Activated T-cell treated with anti-CD3 and anti-CD28 coated beads, Interleukin-2, amount 50 U/mL, for 24 hours (primary cell): ENCODE data around the gene SCAF1.

Experiments
- DNase-seq: peaks from one replicate; pipeline ENCODE4 v3.0.0-alpha.2; 2020
- H3K27ac Mint-ChIP-seq: 2 replicates; pipeline ENCODE4 v1.8.0; 2020; ENCODE audit warnings: mild to moderate bottlenecking, mixed read lengths
- H3K27me3 Mint-ChIP-seq: 2 replicates; pipeline ENCODE4 v1.8.0; 2020; ENCODE audit warnings: mixed read lengths
- H3K36me3 Mint-ChIP-seq: 2 replicates; pipeline ENCODE4 v1.8.0; 2020; ENCODE audit warnings: low read depth, mixed read lengths
- H3K4me1 Mint-ChIP-seq: 2 replicates; pipeline ENCODE4 v1.8.0; 2020; ENCODE audit warnings: low read depth, mixed read lengths
- H3K4me3 Mint-ChIP-seq: 2 replicates; pipeline ENCODE4 v1.8.0; 2020; ENCODE audit warnings: mild to moderate bottlenecking, moderate library complexity, mixed read lengths
- H3K9me3 Mint-ChIP-seq: 2 replicates; pipeline ENCODE4 v1.8.0; 2020; ENCODE audit warnings: mixed read lengths

The SCAF1 gene

DNA sequence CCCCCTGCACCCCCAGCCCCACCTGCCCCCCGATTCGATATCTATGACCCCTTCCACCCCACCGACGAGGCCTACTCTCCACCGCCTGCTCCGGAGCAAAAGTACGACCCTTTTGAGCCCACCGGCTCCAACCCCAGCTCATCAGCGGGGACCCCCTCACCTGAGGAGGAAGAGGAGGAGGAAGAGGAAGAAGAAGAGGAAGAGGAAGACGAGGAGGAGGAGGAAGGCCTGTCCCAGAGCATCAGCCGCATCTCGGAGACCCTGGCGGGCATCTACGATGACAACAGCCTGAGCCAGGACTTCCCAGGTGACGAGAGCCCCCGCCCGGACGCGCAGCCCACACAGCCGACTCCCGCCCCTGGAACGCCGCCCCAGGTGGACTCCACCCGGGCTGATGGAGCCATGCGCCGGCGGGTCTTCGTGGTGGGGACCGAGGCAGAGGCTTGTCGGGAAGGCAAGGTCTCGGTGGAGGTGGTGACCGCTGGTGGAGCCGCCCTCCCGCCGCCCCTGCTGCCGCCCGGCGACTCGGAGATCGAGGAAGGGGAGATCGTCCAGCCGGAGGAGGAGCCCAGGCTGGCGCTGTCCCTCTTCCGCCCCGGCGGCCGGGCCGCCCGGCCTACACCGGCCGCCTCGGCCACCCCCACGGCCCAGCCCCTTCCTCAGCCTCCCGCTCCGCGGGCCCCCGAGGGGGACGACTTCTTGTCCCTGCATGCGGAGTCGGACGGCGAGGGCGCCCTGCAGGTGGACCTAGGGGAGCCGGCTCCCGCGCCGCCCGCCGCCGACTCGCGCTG is 9.2 kb downstream of the SCAF1 start:
- Mint-ChIP-seq H3K36me3 (peaks cover 78% of the 10 kb centered on the region), H3K9me3 (no peaks in the 10 kb centered on the region), H3K4me1 (peaks cover 4% of the 10 kb centered on the region), H3K27ac (no peak overlapping the region), H3K27me3 (no peaks in the 10 kb centered on the region), H3K4me3 (no peak overlapping the region)
- DNase-seq = no peak

GRCh38 chr19:49651820-49652550 is 10.0 kb downstream of the SCAF1 start:
- Mint-ChIP-seq H3K27me3 (no peaks in the 10 kb centered on the region), H3K27ac (no peak overlapping the region), H3K36me3 (peaks cover 78% of the 10 kb centered on the region), H3K9me3 (no peaks in the 10 kb centered on the region), H3K4me1 (peaks cover 2% of the 10 kb centered on the region), H3K4me3 (no peak overlapping the region)
- DNase-seq = no peak

DNA sequence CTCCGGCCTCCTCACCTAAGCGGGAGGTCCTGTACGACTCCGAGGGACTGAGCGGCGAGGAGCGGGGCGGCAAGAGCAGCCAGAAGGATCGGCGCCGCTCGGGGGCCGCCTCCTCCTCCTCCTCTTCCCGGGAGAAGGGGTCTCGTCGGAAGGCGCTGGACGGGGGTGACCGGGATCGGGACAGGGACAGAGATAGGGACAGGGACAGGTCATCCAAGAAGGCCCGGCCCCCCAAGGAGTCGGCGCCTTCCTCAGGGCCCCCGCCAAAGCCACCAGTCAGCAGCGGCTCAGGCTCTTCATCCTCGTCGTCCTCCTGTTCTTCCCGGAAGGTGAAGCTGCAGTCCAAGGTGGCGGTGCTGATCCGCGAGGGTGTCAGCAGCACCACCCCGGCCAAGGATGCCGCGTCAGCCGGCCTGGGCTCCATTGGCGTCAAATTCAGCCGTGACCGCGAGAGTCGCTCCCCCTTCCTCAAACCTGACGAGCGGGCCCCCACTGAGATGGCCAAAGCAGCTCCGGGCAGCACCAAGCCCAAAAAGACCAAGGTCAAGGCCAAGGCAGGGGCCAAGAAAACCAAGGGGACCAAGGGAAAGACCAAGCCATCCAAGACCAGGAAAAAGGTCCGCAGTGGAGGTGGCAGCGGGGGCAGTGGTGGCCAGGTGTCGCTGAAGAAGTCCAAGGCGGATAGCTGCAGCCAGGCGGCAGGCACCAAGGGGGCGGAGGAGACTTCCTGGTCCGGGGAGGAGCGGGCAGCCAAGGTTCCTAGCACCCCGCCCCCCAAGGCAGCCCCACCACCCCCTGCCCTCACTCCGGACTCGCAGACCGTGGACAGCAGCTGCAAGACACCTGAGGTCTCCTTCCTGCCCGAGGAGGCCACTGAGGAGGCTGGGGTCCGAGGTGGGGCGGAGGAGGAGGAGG is 10.8 kb downstream of the SCAF1 start:
- Mint-ChIP-seq H3K27me3 (no peaks in the 10 kb centered on the region), H3K4me1 (peaks cover 2% of the 10 kb centered on the region), H3K4me3 (no peak overlapping the region), H3K36me3 (peaks cover 77% of the 10 kb centered on the region), H3K9me3 (no peaks in the 10 kb centered on the region), H3K27ac (peak overlapping the region; percentile 44)
- no peak for DNase-seq

DNA sequence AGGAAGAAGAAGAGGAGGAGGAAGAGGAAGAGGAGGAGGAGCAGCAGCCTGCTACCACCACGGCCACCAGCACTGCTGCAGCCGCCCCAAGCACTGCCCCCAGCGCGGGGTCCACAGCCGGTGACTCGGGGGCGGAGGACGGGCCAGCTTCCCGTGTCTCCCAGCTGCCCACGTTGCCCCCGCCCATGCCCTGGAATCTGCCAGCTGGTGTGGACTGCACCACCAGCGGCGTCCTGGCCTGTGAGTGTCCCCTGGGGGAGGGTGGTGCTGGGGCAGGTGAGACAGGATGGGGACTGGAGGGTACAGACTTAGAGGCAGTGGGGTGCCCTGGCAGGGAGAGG is 11.4 kb downstream of the SCAF1 start:
- Mint-ChIP-seq H3K9me3 (no peaks in the 10 kb centered on the region), H3K4me1 (peaks cover 2% of the 10 kb centered on the region), H3K27ac (peak overlapping the region; percentile 59), H3K36me3 (peaks cover 79% of the 10 kb centered on the region), H3K27me3 (no peaks in the 10 kb centered on the region), H3K4me3 (no peak overlapping the region)
- DNase-seq = no peak

- Mint-ChIP-seq H3K4me1 (peaks cover 6% of the 10 kb centered on the region), H3K27me3 (no peaks in the 10 kb centered on the region), H3K9me3 (no peaks in the 10 kb centered on the region), H3K36me3 (peaks cover 79% of the 10 kb centered on the region), H3K27ac (no peak overlapping the region), H3K4me3 (no peak overlapping the region)
- no peak for DNase-seq
These were observed 12.6 kb downstream of the SCAF1 start for GRCh38 chr19:49654581-49654980.

- no peak overlapping the region for H3K4me3 Mint-ChIP-seq
- H3K27ac Mint-ChIP-seq = peak overlapping the region; percentile 36
- H3K36me3 Mint-ChIP-seq = peaks cover 79% of the 10 kb centered on the region
- H3K27me3 Mint-ChIP-seq = no peaks in the 10 kb centered on the region
- no peak for DNase-seq
- H3K9me3 Mint-ChIP-seq = no peaks in the 10 kb centered on the region
- peaks cover 8% of the 10 kb centered on the region for H3K4me1 Mint-ChIP-seq
These were observed 13.8 kb downstream of the SCAF1 start for GRCh38 chr19:49655570-49656455.

DNA sequence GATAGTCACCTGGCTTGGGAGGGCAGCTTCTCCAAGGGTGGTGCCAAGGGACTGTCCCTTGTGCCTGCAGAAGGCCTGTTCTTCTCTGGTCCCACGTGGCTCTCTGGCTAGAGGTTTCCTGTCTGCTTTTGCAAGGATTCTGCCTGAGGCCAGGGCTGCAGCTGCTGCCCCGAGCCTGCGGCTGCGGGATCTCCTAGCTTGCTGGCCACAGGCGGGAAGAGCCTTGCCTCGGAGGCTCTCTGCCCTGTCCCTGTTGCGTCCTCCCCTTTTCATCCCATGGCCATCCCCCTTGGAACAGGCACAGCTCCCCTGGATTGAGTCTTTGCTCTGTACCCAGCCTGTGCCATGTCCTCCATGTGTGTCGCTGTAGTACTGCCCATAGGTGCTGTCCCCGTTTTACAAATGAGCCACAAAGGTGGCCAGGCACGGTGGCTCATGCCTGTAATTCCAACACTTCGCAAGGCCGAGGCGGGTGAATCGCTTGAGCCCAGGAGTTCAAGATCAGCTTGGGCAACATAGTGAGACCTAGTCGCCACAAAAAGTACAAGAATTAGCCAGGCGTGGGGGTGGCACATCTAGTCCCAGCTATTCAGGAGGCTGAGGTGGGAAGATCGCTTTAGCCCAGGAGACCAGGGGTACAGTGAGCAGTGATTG is 14.6 kb downstream of the SCAF1 start:
- H3K27ac Mint-ChIP-seq = peak overlapping the region; percentile 36
- DNase-seq = no peak
- H3K36me3 Mint-ChIP-seq = peaks cover 84% of the 10 kb centered on the region
- H3K4me3 Mint-ChIP-seq = no peak overlapping the region
- H3K4me1 Mint-ChIP-seq = peaks cover 8% of the 10 kb centered on the region
- no peaks in the 10 kb centered on the region for H3K27me3 Mint-ChIP-seq
- H3K9me3 Mint-ChIP-seq = no peaks in the 10 kb centered on the region

GRCh38 chr19:49657493-49658138 is 15.6 kb downstream of the SCAF1 start:
- Mint-ChIP-seq H3K36me3 (peaks cover 90% of the 10 kb centered on the region), H3K9me3 (no peaks in the 10 kb centered on the region), H3K4me3 (no peak overlapping the region), H3K27me3 (no peaks in the 10 kb centered on the region), H3K27ac (peak overlapping the region; percentile 30), H3K4me1 (peaks cover 13% of the 10 kb centered on the region)
- no peak for DNase-seq

DNA sequence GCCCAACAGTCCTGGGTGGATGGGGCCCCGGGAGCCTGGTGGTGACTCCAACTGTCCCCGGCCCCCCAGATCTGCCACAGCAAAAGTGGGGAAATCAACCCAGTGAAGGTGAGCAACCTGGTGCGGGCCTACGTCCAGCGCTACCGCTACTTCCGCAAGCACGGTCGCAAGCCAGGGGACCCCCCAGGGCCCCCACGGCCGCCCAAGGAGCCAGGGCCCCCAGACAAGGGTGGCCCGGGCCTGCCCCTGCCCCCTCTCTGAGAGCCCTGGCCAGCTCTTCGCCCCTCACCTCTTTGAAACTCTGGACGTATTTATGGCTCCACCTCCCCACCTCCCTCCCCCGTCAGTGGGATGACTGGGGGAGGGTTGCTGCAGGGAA is 16.1 kb downstream of the SCAF1 start:
- H3K27ac Mint-ChIP-seq = no peak overlapping the region
- DNase-seq = no peak
- H3K4me1 Mint-ChIP-seq = peaks cover 18% of the 10 kb centered on the region
- H3K36me3 Mint-ChIP-seq = peaks cover 91% of the 10 kb centered on the region
- H3K27me3 Mint-ChIP-seq = no peaks in the 10 kb centered on the region
- no peaks in the 10 kb centered on the region for H3K9me3 Mint-ChIP-seq
- no peak overlapping the region for H3K4me3 Mint-ChIP-seq

DNA sequence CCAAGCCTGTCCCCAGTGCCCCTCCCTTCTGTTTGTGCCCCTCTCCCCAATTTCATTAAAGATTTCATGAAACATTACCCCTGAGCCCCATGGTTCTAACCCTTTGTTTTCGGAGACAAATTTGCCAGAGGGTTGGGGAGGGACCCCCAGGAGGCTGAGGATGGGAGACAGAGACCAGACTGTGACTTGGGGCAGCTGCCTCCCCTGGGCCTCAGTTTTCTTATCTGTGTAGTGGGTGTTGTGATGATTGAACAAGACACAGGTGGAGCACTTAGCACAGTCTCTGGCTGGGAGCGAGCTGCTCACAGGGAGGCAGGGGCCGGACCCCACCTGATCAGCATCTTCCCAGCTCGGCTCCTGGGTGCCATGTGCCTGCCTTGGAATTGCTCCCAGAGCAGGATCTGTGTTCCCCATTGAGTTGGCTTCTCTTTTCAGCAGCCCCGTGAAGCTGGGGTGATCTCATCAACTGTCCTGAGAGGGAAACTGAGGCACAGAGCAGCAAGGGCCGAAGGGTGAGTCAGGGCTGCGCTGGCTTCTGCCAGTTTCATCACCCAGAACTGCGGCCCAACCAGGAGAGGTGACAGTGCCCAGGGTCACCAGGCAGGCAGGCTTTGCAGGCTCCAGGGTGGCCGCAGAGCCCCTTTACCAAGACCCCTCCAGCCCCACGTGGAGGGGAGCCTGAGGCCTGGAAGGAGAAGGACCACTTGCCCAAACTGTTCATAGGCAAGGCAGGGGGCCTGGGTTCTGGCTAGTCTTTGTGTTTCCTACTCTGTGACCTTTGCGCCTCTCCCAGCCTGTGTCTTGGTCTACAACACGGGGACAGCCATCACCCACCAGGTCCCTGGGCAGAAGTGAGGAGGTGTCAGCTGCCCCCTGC is 16.8 kb downstream of the SCAF1 start:
- Mint-ChIP-seq H3K36me3 (peaks cover 94% of the 10 kb centered on the region), H3K4me1 (peaks cover 25% of the 10 kb centered on the region), H3K27ac (peak overlapping the region; percentile 59), H3K27me3 (no peaks in the 10 kb centered on the region), H3K9me3 (no peaks in the 10 kb centered on the region), H3K4me3 (no peak overlapping the region)
- DNase-seq = no peak

- Mint-ChIP-seq H3K36me3 (peaks cover 94% of the 10 kb centered on the region), H3K4me1 (peaks cover 32% of the 10 kb centered on the region), H3K27me3 (no peaks in the 10 kb centered on the region), H3K9me3 (no peaks in the 10 kb centered on the region), H3K4me3 (no peak overlapping the region), H3K27ac (peak overlapping the region; percentile 55)
- DNase-seq = no peak
These were observed 18.4 kb downstream of the SCAF1 start for GRCh38 chr19:49660338-49660961.

DNA sequence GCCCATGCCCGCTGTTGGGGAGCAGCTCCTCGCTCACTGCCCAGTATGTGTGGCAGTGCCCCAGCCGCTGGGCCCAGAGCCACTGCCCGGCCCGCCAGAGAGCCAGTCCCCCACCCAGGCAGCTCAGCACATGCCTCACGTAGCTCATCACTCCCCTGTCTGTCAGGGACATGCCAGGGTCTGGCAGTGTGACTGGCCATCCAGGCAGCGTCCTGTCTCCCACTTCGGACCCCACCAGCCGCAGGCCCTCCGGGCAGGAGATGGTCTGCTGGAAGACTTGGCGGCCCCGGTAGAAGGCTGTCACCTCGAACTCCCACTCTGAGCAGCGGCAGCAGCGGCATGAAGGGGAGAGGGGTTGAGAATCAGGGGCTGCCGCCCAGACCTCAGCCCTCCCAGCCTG is 20.0 kb downstream of the SCAF1 start:
- Mint-ChIP-seq H3K27ac (peak overlapping the region; percentile 63), H3K4me1 (peaks cover 42% of the 10 kb centered on the region), H3K27me3 (no peaks in the 10 kb centered on the region), H3K9me3 (no peaks in the 10 kb centered on the region), H3K4me3 (no peak overlapping the region), H3K36me3 (peaks cover 85% of the 10 kb centered on the region)
- DNase-seq = no peak
